Transverse colon (tissue), 4 donors: ENCODE data around the gene TFDP2.

ENCODE experiments used
- POLR2AphosphoS5 ChIP-seq, 3 donors: sonication (generic); formaldehyde crosslinking; IDR thresholded peaks; one replicate each; pipeline ENCODE4 v1.6.1; 2016; ENCODE audit warnings: antibody characterized with exemption in 3 of 3
- TF ChIP-seq, protein P1 (sequence below), 5 experiments: fragments of 200-600 bp in 3 of 5; fragments of 450-650 bp in 2 of 5; sonication (generic) in 3 of 5; IDR thresholded peaks; 1 replicate in 2 of 5; 2 replicates in 3 of 5; pipeline ENCODE4 v1.5.1; 2016 to 2017; ENCODE audit warnings: antibody characterized with exemption in 5 of 5, inconsistent platforms in 3 of 5, mild to moderate bottlenecking in 2 of 5, moderate library complexity in 1 of 5

DNA sequence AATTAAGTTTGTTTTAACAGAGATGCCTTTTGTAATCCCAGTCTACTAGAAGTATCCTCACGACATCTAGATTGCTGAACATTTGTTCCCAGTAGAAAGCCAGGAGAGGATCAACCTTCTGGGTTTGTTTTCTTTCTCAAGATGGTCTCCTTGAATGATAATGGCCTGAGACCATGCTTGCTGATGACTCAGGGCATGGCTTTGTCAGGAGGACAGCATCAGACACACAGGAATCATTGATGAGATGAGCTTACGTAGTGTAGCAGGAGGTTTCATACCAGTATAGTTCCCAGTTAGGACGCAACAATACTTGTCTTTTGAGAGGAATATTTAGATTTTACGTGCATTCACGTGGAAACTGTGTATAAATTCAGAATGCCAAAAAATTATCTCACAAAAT is 234.3 kb downstream of the TFDP2 start:
- TF ChIP-seq, protein P1, sequence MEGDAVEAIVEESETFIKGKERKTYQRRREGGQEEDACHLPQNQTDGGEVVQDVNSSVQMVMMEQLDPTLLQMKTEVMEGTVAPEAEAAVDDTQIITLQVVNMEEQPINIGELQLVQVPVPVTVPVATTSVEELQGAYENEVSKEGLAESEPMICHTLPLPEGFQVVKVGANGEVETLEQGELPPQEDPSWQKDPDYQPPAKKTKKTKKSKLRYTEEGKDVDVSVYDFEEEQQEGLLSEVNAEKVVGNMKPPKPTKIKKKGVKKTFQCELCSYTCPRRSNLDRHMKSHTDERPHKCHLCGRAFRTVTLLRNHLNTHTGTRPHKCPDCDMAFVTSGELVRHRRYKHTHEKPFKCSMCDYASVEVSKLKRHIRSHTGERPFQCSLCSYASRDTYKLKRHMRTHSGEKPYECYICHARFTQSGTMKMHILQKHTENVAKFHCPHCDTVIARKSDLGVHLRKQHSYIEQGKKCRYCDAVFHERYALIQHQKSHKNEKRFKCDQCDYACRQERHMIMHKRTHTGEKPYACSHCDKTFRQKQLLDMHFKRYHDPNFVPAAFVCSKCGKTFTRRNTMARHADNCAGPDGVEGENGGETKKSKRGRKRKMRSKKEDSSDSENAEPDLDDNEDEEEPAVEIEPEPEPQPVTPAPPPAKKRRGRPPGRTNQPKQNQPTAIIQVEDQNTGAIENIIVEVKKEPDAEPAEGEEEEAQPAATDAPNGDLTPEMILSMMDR (IDR thresholded peaks at IDR 0.05): no peak
- peak in 1 of 3 donors; percentile 5 for TF ChIP-seq POLR2AphosphoS5 (IDR thresholded peaks at IDR 0.05)
